ENCODE data around the gene TMEM176B. TPM values are rescaled to one million over a fixed set of nuclear protein-coding genes. Genes with fewer than 3 reads are reported as not detected.

Gene TMEM176B
- total RNA-seq (2014; rRNA removed; shearing (Covaris generic)), result 1.8 and 7.8 TPM in 2 replicates

GRCh38 chr7:150799741-150800580, at the start of gene TMEM176B:
Gene TMEM176B (minus strand): TSS chr7:150800364. CDS start chr7:150796569, 3,795 bp downstream.
- DNase-seq (ENCODE audit: low spot score), result no peak
- in situ Hi-C loops (cut with HindIII; ENCODE audit: low sequenced_read_pairs), result no loop called here

- DNase-seq (ENCODE audit: low spot score), result no peak
- in situ Hi-C loops (cut with HindIII; ENCODE audit: low sequenced_read_pairs), result no loop called here
These were observed 49.1 kb upstream of the TMEM176B start for GRCh38 chr7:150849204-150849775.

GRCh38 chr7:150848561-150849115, 48.5 kb upstream of the TMEM176B start:
- DNase-seq (ENCODE audit: low spot score), result no peak
- in situ Hi-C loops (cut with HindIII; ENCODE audit: low sequenced_read_pairs), result no loop called here

GRCh38 chr7:150848111-150848510, 47.9 kb upstream of the TMEM176B start:
- in situ Hi-C loops (cut with HindIII; ENCODE audit: low sequenced_read_pairs), result no loop called here
- no peak for DNase-seq (ENCODE audit: low spot score)

DNA sequence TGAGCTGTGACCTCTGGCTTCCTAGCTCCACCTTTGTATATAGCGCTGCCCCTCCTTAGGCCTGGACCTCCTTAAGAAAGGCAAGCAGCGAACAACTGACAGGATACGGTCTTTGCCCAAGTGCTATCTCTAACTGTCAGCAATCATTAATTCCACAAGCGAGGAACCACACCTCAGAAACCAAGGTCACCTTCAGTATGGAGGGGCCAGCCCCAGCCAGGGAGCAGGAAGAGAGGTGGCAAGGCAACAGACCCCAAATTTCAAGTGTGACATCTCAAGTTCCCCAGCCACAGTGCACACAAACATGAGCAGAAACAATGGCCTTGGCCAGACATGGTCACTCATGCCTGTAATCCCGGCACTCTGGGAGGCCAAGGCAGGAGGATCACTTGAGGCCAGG, 47.4 kb upstream of the TMEM176B start:
- in situ Hi-C loops (cut with HindIII; ENCODE audit: low sequenced_read_pairs), result no loop called here
- no peak for DNase-seq (ENCODE audit: low spot score)

DNA sequence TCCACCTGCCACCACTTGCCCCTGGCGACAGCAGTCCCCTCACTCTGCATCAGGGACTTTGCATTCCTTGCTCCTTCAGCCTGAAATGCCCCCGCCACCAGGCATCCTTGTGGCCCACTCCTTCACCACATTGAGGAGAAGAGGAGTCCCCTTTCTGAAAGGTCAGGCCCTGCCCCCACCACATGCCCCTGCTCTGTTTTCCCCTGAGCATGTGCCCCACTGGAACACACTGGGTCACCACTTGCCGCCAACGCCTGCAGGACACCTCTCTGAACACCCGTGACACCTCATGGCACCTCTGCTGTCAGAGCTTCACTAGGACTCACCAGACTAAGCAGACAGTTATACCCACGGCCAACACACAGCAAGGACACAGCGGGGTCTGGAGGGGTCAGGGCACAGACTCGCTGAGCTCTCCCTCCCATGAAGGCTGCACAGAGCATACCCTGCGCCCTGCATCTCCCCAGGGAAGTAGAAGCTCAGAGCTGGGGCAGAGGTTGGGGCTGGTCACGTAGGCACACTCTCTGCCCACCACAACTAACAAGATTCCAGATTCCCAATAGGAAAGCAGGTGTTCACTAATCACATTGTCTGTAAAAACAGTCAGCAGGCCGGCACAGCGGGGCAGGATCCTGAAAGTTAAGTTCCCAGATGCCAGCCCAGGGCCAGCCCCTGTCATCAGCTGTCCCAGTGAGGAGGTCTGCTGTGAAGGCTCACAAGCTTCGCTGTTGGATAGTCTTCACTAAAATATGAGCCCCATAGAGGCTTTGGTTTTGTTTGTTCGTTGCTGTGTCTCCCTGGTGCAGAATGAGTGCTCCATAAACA, 46.3 kb upstream of the TMEM176B start:
- in situ Hi-C loops (cut with HindIII; ENCODE audit: low sequenced_read_pairs), result no loop called here
- no peak for DNase-seq (ENCODE audit: low spot score)

DNA sequence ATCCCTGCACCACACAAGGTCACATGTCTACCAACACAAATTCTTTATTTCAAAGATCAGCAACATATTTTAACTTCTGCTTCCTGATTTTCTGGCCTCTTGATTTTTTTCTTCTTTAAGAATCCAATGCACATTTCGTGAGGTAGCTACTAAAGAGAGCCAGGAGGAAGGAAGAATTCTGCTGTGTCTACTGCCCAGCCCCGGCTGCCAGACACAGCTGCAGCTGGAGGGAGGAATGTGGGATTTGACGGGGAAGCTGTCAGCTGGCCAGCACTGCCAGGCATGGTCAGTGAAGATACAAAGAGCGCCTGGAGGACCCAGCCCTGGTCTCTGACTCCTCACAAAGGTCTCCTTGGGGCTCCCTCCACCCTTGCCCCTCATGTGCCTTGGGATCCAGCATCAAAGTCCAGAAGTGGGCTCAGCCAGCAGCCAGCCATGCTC, 45.3 kb upstream of the TMEM176B start:
- DNase-seq (ENCODE audit: low spot score), result no peak
- in situ Hi-C loops (cut with HindIII; ENCODE audit: low sequenced_read_pairs), result no loop called here

GRCh38 chr7:150842716-150843115, 42.6 kb upstream of the TMEM176B start:
- no peak for DNase-seq (ENCODE audit: low spot score)
- in situ Hi-C loops (cut with HindIII; ENCODE audit: low sequenced_read_pairs), result no loop called here

DNA sequence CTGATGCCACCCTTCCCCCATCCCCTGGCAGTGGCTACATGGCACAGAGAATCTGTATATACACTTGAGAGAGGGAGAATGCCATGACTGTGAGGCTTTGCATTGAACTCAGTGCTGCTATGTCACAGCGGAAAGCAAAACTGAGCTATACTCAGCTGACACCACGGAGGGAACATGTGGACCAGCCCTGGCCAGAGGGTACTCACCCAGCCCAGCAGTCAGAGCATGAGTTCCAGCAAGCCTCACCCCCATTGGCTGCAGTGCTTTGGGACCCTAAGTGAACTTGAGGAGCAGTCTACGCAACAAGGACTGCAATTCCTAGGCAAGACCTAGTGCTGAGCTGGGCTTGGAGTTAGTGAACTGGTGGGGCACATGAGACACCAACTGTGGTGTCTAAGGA, 41.9 kb upstream of the TMEM176B start:
- in situ Hi-C loops (cut with HindIII; ENCODE audit: low sequenced_read_pairs), result no loop called here
- DNase-seq (ENCODE audit: low spot score), result no peak

- no peak for DNase-seq (ENCODE audit: low spot score)
- in situ Hi-C loops (cut with HindIII; ENCODE audit: low sequenced_read_pairs), result no loop called here
These were observed 38.9 kb upstream of the TMEM176B start for GRCh38 chr7:150838965-150839650.

GRCh38 chr7:150835702-150836280, 35.6 kb upstream of the TMEM176B start:
- in situ Hi-C loops (cut with HindIII; ENCODE audit: low sequenced_read_pairs), result no loop called here
- DNase-seq (ENCODE audit: low spot score), result no peak

DNA sequence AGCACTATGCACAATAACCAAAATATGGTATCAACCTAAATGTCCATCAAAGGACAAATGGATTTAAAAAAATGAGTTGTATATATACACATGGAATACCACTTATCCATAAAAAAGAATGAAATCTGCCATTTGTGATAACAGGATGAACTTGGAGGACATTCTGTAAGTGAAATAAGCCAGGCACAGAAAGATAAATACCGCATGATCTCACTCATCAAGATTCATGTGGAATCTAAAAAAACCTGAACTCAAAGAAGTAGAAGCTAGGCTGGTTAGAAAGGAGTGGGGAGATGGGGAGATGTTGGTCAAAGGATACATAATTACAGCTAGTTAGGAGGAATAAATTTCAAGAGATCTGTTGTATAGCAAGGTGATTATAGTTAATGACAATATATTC, 34.9 kb upstream of the TMEM176B start:
- DNase-seq (ENCODE audit: low spot score), result no peak
- in situ Hi-C loops (cut with HindIII; ENCODE audit: low sequenced_read_pairs), result no loop called here

DNA sequence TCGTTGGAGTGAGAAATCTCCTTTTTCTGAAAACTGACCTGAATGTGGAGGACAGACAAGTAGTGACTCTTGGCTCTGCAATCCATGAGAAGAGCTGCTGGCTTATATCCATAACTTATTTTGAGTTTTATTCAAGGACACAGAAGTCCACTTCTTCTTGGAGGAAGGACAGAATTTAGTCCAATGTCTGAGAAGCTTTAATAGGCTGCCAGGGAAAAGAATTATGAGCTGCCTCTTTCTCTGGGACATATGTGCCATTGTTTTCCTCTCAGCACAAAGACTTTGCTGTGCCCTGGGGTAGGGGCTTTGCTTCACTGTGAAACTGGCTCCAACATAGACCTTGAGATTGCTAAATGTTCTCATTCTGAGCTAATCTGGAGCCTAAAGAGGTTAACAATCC, 31.7 kb upstream of the TMEM176B start:
- peak; percentile 8 for DNase-seq (ENCODE audit: low spot score)
- in situ Hi-C loops (cut with HindIII; ENCODE audit: low sequenced_read_pairs), result no loop called here

DNA sequence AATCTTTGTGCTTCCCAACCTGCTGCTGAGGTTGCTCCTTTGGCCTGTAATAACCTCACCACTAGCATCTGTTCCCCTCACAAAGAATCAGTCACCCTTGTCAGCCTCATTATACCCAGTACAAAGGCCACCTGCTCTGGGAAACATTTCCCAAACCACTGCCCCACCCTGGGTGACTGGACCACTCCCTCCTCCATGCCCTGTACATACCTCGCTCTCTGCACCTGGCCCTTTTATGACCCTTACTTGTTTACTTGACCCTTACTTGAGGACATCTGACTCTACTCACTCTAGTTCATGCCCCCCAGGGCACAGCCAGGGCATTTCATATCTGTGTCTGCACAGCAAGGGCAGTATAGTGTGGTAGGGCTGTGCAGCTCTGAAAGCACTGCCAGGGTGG, 30.8 kb upstream of the TMEM176B start:
- DNase-seq (ENCODE audit: low spot score), result no peak

GRCh38 chr7:150829426-150829825, 29.3 kb upstream of the TMEM176B start:
- no peak for DNase-seq (ENCODE audit: low spot score)
- in situ Hi-C loops (cut with HindIII; ENCODE audit: low sequenced_read_pairs), result no loop called here

More for the DNA sequence above, 30.8 kb upstream of the TMEM176B start:
- in situ Hi-C loops (cut with HindIII; ENCODE audit: low sequenced_read_pairs), result no loop called here

- no peak for DNase-seq (ENCODE audit: low spot score)
- in situ Hi-C loops (cut with HindIII; ENCODE audit: low sequenced_read_pairs), result no loop called here
These were observed 28.2 kb upstream of the TMEM176B start for GRCh38 chr7:150828384-150828783.

GRCh38 chr7:150826061-150826849, 26.1 kb upstream of the TMEM176B start:
- no peak for DNase-seq (ENCODE audit: low spot score)
- in situ Hi-C loops (cut with HindIII; ENCODE audit: low sequenced_read_pairs), result no loop called here
